GM12878 (cell line): ENCODE data around the gene REPS1. TPM values are rescaled to one million over a fixed set of nuclear protein-coding genes. Genes with fewer than 3 reads are reported as not detected.

Source experiments
- ATAC-seq: fragments of 200-7000 bp; cut with Tn5 transposase; 3 replicates; pipeline ENCODE4 v1.9.1; 2020; ENCODE audit warnings: mild to moderate bottlenecking, moderate library complexity
- BruUV-seq: library from RNA; stranded (reverse); fragments of 400-500 nt; replicated peaks from 2 replicates; lab custom pipeline; 2021; lab: Mats Ljungman, UMichigan
- CTCF ChIA-PET: fragments of 300-600 bp; sonication (Branson Sonifier 250); formaldehyde crosslinking; extraction: SDS; loops from one replicate; lab custom pipeline; 2021; ENCODE audit warnings: inconsistent platforms; lab: Yijun Ruan, JAX
- POLR2A ChIA-PET: fragments of 350-600 bp; formaldehyde crosslinking; extraction: SDS; loops from one replicate; lab custom pipeline; 2021; ENCODE audit warnings: inconsistent platforms; lab: Charles Lee
- RAD21 ChIA-PET: fragments of 300-600 bp; sonication (Branson Sonifier 250); formaldehyde crosslinking; loops from one replicate; lab custom pipeline; 2023; ENCODE audit warnings: antibody characterized with exemption; ENCODE audit not compliant: unreplicated experiment; lab: Charles Lee
- SMC1A ChIA-PET: fragments of 300-600 bp; sonication (Branson Sonifier 250); formaldehyde crosslinking; loops from one replicate; lab custom pipeline; 2023; ENCODE audit not compliant: unreplicated experiment, uncharacterized antibody; lab: Charles Lee
- DNase-seq: peaks from one replicate; pipeline ENCODE4 v3.0.0-alpha.2; 2011; ENCODE audit warnings: low read depth, low spot score
- FAIRE-seq: peaks from 3 replicates; lab custom pipeline; 2011; peaks lifted over from hg19 to GRCh38; lab: Jason Lieb, UNC
- H2AFZ ChIP-seq: 2 replicates; pipeline ENCODE4 v1.6.0; 2011; ENCODE audit warnings: low read depth, low read length, control low read depth; ENCODE audit not compliant: control insufficient read depth
- H3K27ac ChIP-seq: 2 replicates; pipeline ENCODE4 v1.5.1; 2011; ENCODE audit warnings: control low read depth; ENCODE audit not compliant: control insufficient read depth, insufficient read depth
- H3K27me3 ChIP-seq, 2 experiments: replicated peaks in 1 of 2; 2 replicates each; pipeline versions ENCODE4 v1.6.0 to v1.6.1; 2011; ENCODE audit warnings: low read length in 1 of 2; ENCODE audit not compliant: control insufficient read depth in 2 of 2, insufficient read depth in 2 of 2
- H3K36me3 ChIP-seq, 2 experiments: 2 replicates each; pipeline ENCODE4 v1.5.1; 2011; ENCODE audit warnings: low read length in 1 of 2; ENCODE audit not compliant: control insufficient read depth in 2 of 2, insufficient read depth in 2 of 2
- H3K4me1 ChIP-seq: 2 replicates; pipeline ENCODE4 v1.6.1; 2011; ENCODE audit warnings: mild to moderate bottlenecking, low read length, moderate library complexity, mixed read lengths; ENCODE audit not compliant: control insufficient read depth, insufficient read depth
- H3K4me2 ChIP-seq: 2 replicates; pipeline ENCODE4 v1.6.0; 2011; ENCODE audit warnings: control low read depth; ENCODE audit not compliant: control insufficient read depth, insufficient read depth
- H3K4me3 ChIP-seq: fragments of 200-600 bp; sonication (generic); 2 replicates; pipeline ENCODE4 v1.5.1; 2016
- H3K79me2 ChIP-seq: 2 replicates; pipeline ENCODE4 v1.6.0; 2011; ENCODE audit warnings: low read length; ENCODE audit not compliant: control insufficient read depth, insufficient read depth
- H3K9ac ChIP-seq: 2 replicates; pipeline ENCODE4 v1.8.0; 2011; ENCODE audit warnings: low read length, control low read depth, mixed read lengths; ENCODE audit not compliant: control insufficient read depth, insufficient read depth
- H3K9me3 ChIP-seq: replicated peaks from 3 replicates; pipeline ENCODE4 v1.5.1; 2011; ENCODE audit warnings: mild to moderate bottlenecking, low read length; ENCODE audit not compliant: control insufficient read depth, insufficient read depth
- H4K20me1 ChIP-seq: 2 replicates; pipeline ENCODE4 v1.6.0; 2011; ENCODE audit not compliant: control insufficient read depth, insufficient read depth
- EGR1 ChIP-seq, 2 experiments: IDR thresholded peaks; 1 replicate in 1 of 2; 2 replicates in 1 of 2; pipeline ENCODE4 v1.6.1; 2011 to 2012; ENCODE audit warnings: low read depth in 2 of 2, low read length in 2 of 2, borderline replicate concordance in 1 of 2, mild to moderate bottlenecking in 1 of 2, moderate library complexity in 1 of 2
- NRF1 ChIP-seq: conservative IDR thresholded peaks from 2 replicates; pipeline ENCODE4 v1.6.1; 2011; ENCODE audit warnings: mild to moderate bottlenecking, low read depth, low read length, improper control_type of control experiment
- POU2F2 ChIP-seq: IDR thresholded peaks from 3 replicates; pipeline ENCODE4 v1.6.1; 2011; ENCODE audit warnings: low read depth, mild to moderate bottlenecking, low read length, borderline replicate concordance
- RCOR1 ChIP-seq: conservative IDR thresholded peaks from 2 replicates; pipeline ENCODE4 v1.6.1; 2012; ENCODE audit warnings: low read depth, low read length, improper control_type of control experiment
- SPI1 ChIP-seq: IDR thresholded peaks from 2 replicates; pipeline ENCODE4 v1.6.1; 2011; ENCODE audit warnings: low read depth, mild to moderate bottlenecking, low read length, moderate library complexity, borderline replicate concordance; ENCODE audit not compliant: insufficient read depth
- in situ Hi-C: fragments of 300-500 bp; cut with MboI; formaldehyde crosslinking; loops from 9 replicates; pipeline ENCODE4 v1.14.3; 2018; ENCODE audit warnings: mixed read lengths
- intact Hi-C: fragments of 100-400 bp; cut with micrococcal nuclease; formaldehyde crosslinking; loops from one replicate; pipeline ENCODE4 v1.14.2; 2022; ENCODE audit not compliant: unreplicated experiment
- polyA plus RNA-seq, 11 experiments: library from polyadenylated mRNA; depleted of rRNA in 4 of 11; unstranded in 6 of 11; stranded (reverse) in 5 of 11; fragments of >200 nt; fragmentation: Nextera tagmentation in 4 of 11; fragmentation: Illumina TruSeq in 1 of 11; extraction: Ambion mirVana in 4 of 11; extraction: Trizol in 1 of 11; gene quantifications; 1 replicate in 1 of 11; 2 replicates in 10 of 11; pipeline versions ENCODE4 v1.2.1 to v1.2.3, GENCODE V29; 2011 to 2016; ENCODE audit warnings: inconsistent platforms in 2 of 11, missing spikeins in 2 of 11, low read depth in 1 of 11
- total RNA-seq, 4 experiments: library from RNA; depleted of rRNA in 3 of 4; stranded (reverse); fragments of >200 nt in 3 of 4; fragmentation: Illumina TruSeq in 1 of 4; extraction: Trizol in 1 of 4; gene quantifications; 2 replicates each; pipeline versions ENCODE4 v1.2.1 to v1.2.3, GENCODE V29; 2013 to 2021
- TF ChIP-seq, protein P1 (sequence below): IDR thresholded peaks from 2 replicates; pipeline ENCODE4 v1.6.1; 2011; ENCODE audit warnings: low read depth, low read length, improper control_type of control experiment, borderline replicate concordance
- TF ChIP-seq, protein P2 (sequence below): IDR thresholded peaks from 2 replicates; pipeline ENCODE4 v1.6.1; 2011; ENCODE audit warnings: borderline replicate concordance, low read depth, mild to moderate bottlenecking, moderate library complexity, mixed read lengths, low read length; ENCODE audit not compliant: insufficient read depth; ENCODE audit errors: extremely low read length

Gene REPS1
- total and polyA plus RNA-seq, 10 of the 15 experiments (the other 5 are each of a cell fraction or from before 2014, with no cell fraction given), result 13.7 to 59.3 (median 31.7) TPM

DNA sequence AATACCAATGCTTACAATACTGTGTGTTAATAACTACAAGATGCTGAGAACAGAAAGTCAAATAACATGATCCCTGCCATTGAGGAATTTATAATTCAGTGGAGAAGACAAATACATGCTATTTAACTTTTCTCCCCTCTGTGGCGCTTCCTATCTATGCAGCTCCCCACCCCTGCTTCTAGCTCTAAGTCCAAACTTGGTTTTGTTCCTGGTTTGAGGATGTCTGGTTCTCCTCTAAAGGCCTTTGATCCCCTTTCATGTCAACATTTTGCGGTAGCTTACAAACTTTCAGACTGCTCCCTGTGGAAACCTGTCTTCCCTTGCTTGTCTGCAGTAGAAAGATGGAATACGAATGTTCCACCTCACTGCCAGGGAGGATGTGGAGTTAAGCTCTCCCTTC lies 18.4 kb upstream of the REPS1 start (continued):
- TF ChIP-seq, protein P1, sequence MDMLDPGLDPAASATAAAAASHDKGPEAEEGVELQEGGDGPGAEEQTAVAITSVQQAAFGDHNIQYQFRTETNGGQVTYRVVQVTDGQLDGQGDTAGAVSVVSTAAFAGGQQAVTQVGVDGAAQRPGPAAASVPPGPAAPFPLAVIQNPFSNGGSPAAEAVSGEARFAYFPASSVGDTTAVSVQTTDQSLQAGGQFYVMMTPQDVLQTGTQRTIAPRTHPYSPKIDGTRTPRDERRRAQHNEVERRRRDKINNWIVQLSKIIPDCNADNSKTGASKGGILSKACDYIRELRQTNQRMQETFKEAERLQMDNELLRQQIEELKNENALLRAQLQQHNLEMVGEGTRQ, result no peak
- TF ChIP-seq POU2F2, result no peak
- no peak for TF ChIP-seq NRF1
- no peak for TF ChIP-seq EGR1 (IDR thresholded peaks at IDR 0.05; ENCODE audit: borderline replicate concordance in 1 of 2, low read depth in 2 of 2, low read length in 2 of 2)

DNA sequence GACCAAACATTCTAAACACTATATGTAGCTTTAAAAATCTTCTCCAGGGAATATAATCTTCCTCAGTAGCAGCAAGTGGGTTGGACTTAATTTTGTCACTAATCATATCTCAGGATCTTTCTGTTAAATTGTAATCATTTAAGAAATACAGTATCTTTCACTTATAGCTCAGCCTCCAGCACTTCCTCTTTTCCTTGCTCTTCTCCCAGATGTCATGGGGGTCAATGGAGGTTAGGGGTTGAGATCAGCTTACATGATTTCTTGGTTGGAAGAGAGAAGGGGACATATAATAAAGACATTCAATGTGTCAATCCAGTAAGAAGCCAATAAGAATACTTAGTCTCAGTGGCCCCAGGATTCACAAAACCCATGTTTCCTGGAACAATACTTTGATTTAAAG lies 15.7 kb upstream of the REPS1 start:
- FAIRE-seq (no peak), DNase-seq (no peak)
- Histone ChIP-seq H3K27me3 (no peaks in the 10 kb centered on the region), H3K4me3 (no peak overlapping the region), H3K9me3 (no peaks in the 10 kb centered on the region), H3K36me3 (no peaks in the 10 kb centered on the region), H3K79me2 (no peaks in the 10 kb centered on the region), H3K27ac (no peak overlapping the region), H2AFZ (no peak overlapping the region)
- intact Hi-C loops, result no loop called here
- RAD21 ChIA-PET, result interaction anchor here (1.1 kb wide), 1 partner anchor 361 kb away, joined by 3 read pairs; no protein-coding TSS in a partner anchor
- CTCF ChIA-PET, result no interaction called here
- POLR2A ChIA-PET, result no interaction called here
- in situ Hi-C loops, result no loop called here
- no TSS peak for BruUV-seq
- no peak for TF ChIP-seq RCOR1
- TF ChIP-seq, protein P2, sequence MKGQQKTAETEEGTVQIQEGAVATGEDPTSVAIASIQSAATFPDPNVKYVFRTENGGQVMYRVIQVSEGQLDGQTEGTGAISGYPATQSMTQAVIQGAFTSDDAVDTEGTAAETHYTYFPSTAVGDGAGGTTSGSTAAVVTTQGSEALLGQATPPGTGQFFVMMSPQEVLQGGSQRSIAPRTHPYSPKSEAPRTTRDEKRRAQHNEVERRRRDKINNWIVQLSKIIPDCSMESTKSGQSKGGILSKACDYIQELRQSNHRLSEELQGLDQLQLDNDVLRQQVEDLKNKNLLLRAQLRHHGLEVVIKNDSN, result no peak
- TF ChIP-seq SPI1, result peak; percentile 77
- TF ChIP-seq, all 136 proteins: peak for 1
- no peaks in the 10 kb centered on the region for H3K4me1 ChIP-seq
- no peak overlapping the region for H3K4me2 ChIP-seq
- no peak overlapping the region for H3K9ac ChIP-seq
- no peak for ATAC-seq
- no peaks in the 10 kb centered on the region for H4K20me1 ChIP-seq
- SMC1A ChIA-PET, result interaction anchor here (1.1 to 1.3 kb wide), 2 partner anchors 12 to 14 kb away, joined by 4 read pairs; no protein-coding TSS in a partner anchor
